H1 (cell line): ENCODE results near the gene SYNPR. TPM values are rescaled to one million over a fixed set of nuclear protein-coding genes. Genes with fewer than 3 reads are reported as not detected.

ENCODE experiments used
- CTCF ChIA-PET: fragments of 300-600 bp; sonication (Branson Sonifier 250); formaldehyde crosslinking; loops from one replicate; lab custom pipeline; 2021; ENCODE audit not compliant: partially characterized antibody; lab: Charles Lee
- POLR2A ChIA-PET: fragments of 300-600 bp; sonication (Branson Sonifier 250); formaldehyde crosslinking; loops from one replicate; lab custom pipeline; 2021; ENCODE audit warnings: inconsistent platforms; ENCODE audit not compliant: partially characterized antibody; lab: Charles Lee
- DNase-seq, 2 experiments: peaks; one replicate each; pipeline versions ENCODE4 v3.0.0 to v3.0.0-alpha.2; 2010 to 2022; ENCODE audit warnings: low spot score in 2 of 2, low read depth in 1 of 2, mixed read lengths in 1 of 2
- FAIRE-seq: peaks from 2 replicates; lab custom pipeline; 2011; peaks lifted over from hg19 to GRCh38; lab: Jason Lieb, UNC
- H2AFZ ChIP-seq: 2 replicates; pipeline ENCODE4 v1.8.1; 2012; ENCODE audit warnings: low read length, inconsistent platforms
- H2AK5ac ChIP-seq: 2 replicates; pipeline ENCODE4 v1.6.1; 2013; ENCODE audit warnings: low read depth, low read length
- H2BK120ac ChIP-seq: replicated peaks from 2 replicates; pipeline ENCODE3; 2013; ENCODE audit warnings: low read depth, low read length, inconsistent platforms
- H2BK12ac ChIP-seq: 2 replicates; pipeline ENCODE4 v1.6.1; 2013; ENCODE audit warnings: low read depth, low read length
- H2BK15ac ChIP-seq: 2 replicates; pipeline ENCODE4 v1.6.1; 2013; ENCODE audit warnings: low read length
- H2BK20ac ChIP-seq: 2 replicates; pipeline ENCODE4 v1.6.1; 2013; ENCODE audit warnings: low read length
- H2BK5ac ChIP-seq: 2 replicates; pipeline ENCODE4 v1.6.1; 2013; ENCODE audit warnings: low read depth, low read length
- H3K14ac ChIP-seq: 2 replicates; pipeline ENCODE4 v1.6.1; 2013; ENCODE audit warnings: inconsistent platforms; ENCODE audit not compliant: insufficient read length
- H3K18ac ChIP-seq: 2 replicates; pipeline ENCODE4 v1.6.1; 2013; ENCODE audit warnings: low read length; ENCODE audit errors: extremely low read depth
- H3K23ac ChIP-seq: 2 replicates; pipeline ENCODE4 v1.6.1; 2013; ENCODE audit warnings: inconsistent platforms; ENCODE audit not compliant: insufficient read length
- H3K23me2 ChIP-seq: 2 replicates; pipeline ENCODE4 v1.6.1; 2013; ENCODE audit warnings: low read depth, low read length
- H3K27ac ChIP-seq: 2 replicates; pipeline ENCODE4 v1.6.1; 2011; ENCODE audit warnings: low read depth, low read length, inconsistent platforms
- H3K27me3 ChIP-seq, 4 experiments: replicated peaks in 1 of 4; 1 replicate in 1 of 4; 2 replicates in 3 of 4; pipeline versions ENCODE4 v1.6.1 to v1.8.1; 2011 to 2013; ENCODE audit warnings: low read length in 3 of 4, mild to moderate bottlenecking in 3 of 4, inconsistent platforms in 2 of 4, mixed read lengths in 2 of 4, moderate library complexity in 1 of 4; ENCODE audit not compliant: control insufficient read depth in 3 of 4, insufficient read depth in 3 of 4; ENCODE audit errors: extremely low read depth in 1 of 4
- H3K36me3 ChIP-seq, 4 experiments: 2 replicates each; pipeline versions ENCODE4 v1.6.1 to v1.8.1; 2011 to 2013; ENCODE audit warnings: mild to moderate bottlenecking in 4 of 4, low read length in 3 of 4, moderate library complexity in 2 of 4, control low read depth in 1 of 4, inconsistent platforms in 1 of 4; ENCODE audit not compliant: insufficient read depth in 4 of 4, control insufficient read depth in 2 of 4
- H3K4ac ChIP-seq: replicated peaks from 2 replicates; pipeline ENCODE3; 2013; ENCODE audit warnings: low read length, low read depth, mixed read lengths, inconsistent platforms; ENCODE audit not compliant: insufficient read length
- H3K4me1 ChIP-seq, 4 experiments: replicated peaks in 1 of 4; 1 replicate in 1 of 4; 2 replicates in 3 of 4; pipeline versions ENCODE4 v1.6.1 to v1.8.1; 2011 to 2013; ENCODE audit warnings: low read length in 3 of 4, inconsistent platforms in 2 of 4, mixed read lengths in 1 of 4; ENCODE audit not compliant: insufficient read depth in 4 of 4, control insufficient read depth in 3 of 4
- H3K4me2 ChIP-seq, 2 experiments: 2 replicates each; pipeline versions ENCODE4 v1.6.1 to v1.8.1; 2011 to 2013; ENCODE audit warnings: low read depth in 2 of 2, low read length in 2 of 2, control low read depth in 1 of 2, inconsistent platforms in 1 of 2, mild to moderate bottlenecking in 1 of 2; ENCODE audit not compliant: insufficient read depth in 1 of 2
- H3K4me3 ChIP-seq, 4 experiments: fragments of 200-600, 300-600 bp in 1 of 4; sonication (generic), shearing (Covaris generic), sonication (Bioruptor Twin) in 1 of 4; 2 replicates each; pipeline versions ENCODE4 v1.5.1 to v1.8.1; 2011 to 2016; ENCODE audit warnings: low read length in 4 of 4, low read depth in 3 of 4, control low read depth in 2 of 4, inconsistent platforms in 2 of 4, mild to moderate bottlenecking in 2 of 4, mixed read lengths in 1 of 4, moderate library complexity in 1 of 4; ENCODE audit not compliant: insufficient read depth in 2 of 4; ENCODE audit errors: extremely low read depth in 1 of 4
- H3K56ac ChIP-seq: replicated peaks from 2 replicates; pipeline ENCODE3; 2013; ENCODE audit warnings: low read depth, mild to moderate bottlenecking, mixed read lengths, low read length, inconsistent platforms; ENCODE audit not compliant: insufficient read length
- H3K79me1 ChIP-seq: 2 replicates; pipeline ENCODE4 v1.6.1; 2013; ENCODE audit warnings: low read depth, low read length, control low read depth
- H3K79me2 ChIP-seq, 2 experiments: 2 replicates each; pipeline versions ENCODE4 v1.6.1 to v1.8.1; 2012 to 2013; ENCODE audit warnings: low read length in 2 of 2, mild to moderate bottlenecking in 2 of 2, inconsistent platforms in 1 of 2; ENCODE audit not compliant: insufficient read depth in 2 of 2, control insufficient read depth in 1 of 2
- H3K9ac ChIP-seq, 4 experiments: replicated peaks in 1 of 4; 1 replicate in 1 of 4; 2 replicates in 3 of 4; pipeline versions ENCODE4 v1.6.1 to v1.8.1; 2011 to 2013; ENCODE audit warnings: low read depth in 3 of 4, low read length in 3 of 4, control low read depth in 2 of 4, mild to moderate bottlenecking in 2 of 4, moderate library complexity in 2 of 4, inconsistent platforms in 1 of 4; ENCODE audit errors: extremely low read depth in 1 of 4
- H3K9me3 ChIP-seq, 2 experiments: 2 replicates each; pipeline versions ENCODE4 v1.6.1 to v1.8.1; 2012 to 2013; ENCODE audit warnings: mild to moderate bottlenecking in 2 of 2, moderate library complexity in 2 of 2, control low read depth in 1 of 2, inconsistent platforms in 1 of 2, low read depth in 1 of 2, low read length in 1 of 2, mixed read lengths in 1 of 2; ENCODE audit not compliant: insufficient read depth in 2 of 2
- H4K20me1 ChIP-seq, 2 experiments: replicated peaks in 1 of 2; 2 replicates each; pipeline versions ENCODE3 to v1.8.1; 2011 to 2013; ENCODE audit warnings: inconsistent platforms in 2 of 2, low read length in 2 of 2, mild to moderate bottlenecking in 1 of 2; ENCODE audit not compliant: insufficient read depth in 2 of 2, control insufficient read depth in 1 of 2
- H4K5ac ChIP-seq: 2 replicates; pipeline ENCODE4 v1.6.1; 2013; ENCODE audit warnings: low read length, low read depth, mixed read lengths, inconsistent platforms; ENCODE audit not compliant: insufficient read length
- H4K8ac ChIP-seq: 2 replicates; pipeline ENCODE4 v1.8.0; 2013; ENCODE audit warnings: mild to moderate bottlenecking, moderate library complexity, low read length, inconsistent platforms; ENCODE audit not compliant: insufficient read depth; ENCODE audit errors: extremely low read depth
- H4K91ac ChIP-seq: replicated peaks from 2 replicates; pipeline ENCODE3; 2013; ENCODE audit warnings: low read length, mixed read lengths, inconsistent platforms; ENCODE audit not compliant: insufficient read length
- ATF3 ChIP-seq: IDR thresholded peaks from 2 replicates; pipeline ENCODE4 v1.6.1; 2011; ENCODE audit warnings: low read depth, mild to moderate bottlenecking, low read length; ENCODE audit not compliant: insufficient read depth
- CBX5 ChIP-seq: fragments of 300-800, 300-1000 bp; sonication (generic); IDR thresholded peaks from 2 replicates; pipeline ENCODE4 v1.7.1; 2016; ENCODE audit warnings: antibody characterized with exemption, low read length, low read depth
- WGBS, 2 experiments: shearing (Covaris generic) in 1 of 2; methylation state at CpG; one replicate each; pipeline versions ENCODE4 v1.1.6 to v1.1.7; 2013 to 2015; ENCODE audit warnings: low lambda C conversion rate in 2 of 2, mixed read lengths in 2 of 2, inconsistent platforms in 1 of 2, low coverage in 1 of 2, missing lambda C conversion rate in 1 of 2; ENCODE audit not compliant: insufficient replicate concordance in 2 of 2, insufficient coverage in 1 of 2, insufficient read length in 1 of 2; ENCODE audit errors: extremely low coverage in 1 of 2, missing lambda C conversion rate in 1 of 2; 5-methylcytosine and 5-hydroxymethylcytosine counted together
- polyA plus RNA-seq, 7 experiments: library from polyadenylated mRNA; depleted of rRNA in 3 of 7; stranded (reverse) in 5 of 7; unstranded in 2 of 7; fragments of >200 nt in 5 of 7; fragments of 200-250 nt in 2 of 7; gene quantifications; 1 replicate in 5 of 7; 2 replicates in 1 of 7; 4 replicates in 1 of 7; pipeline versions ENCODE4 v1.2.1 to v1.2.3, GENCODE V29; 2011 to 2013; ENCODE audit warnings: missing spikeins in 2 of 7, mixed read lengths in 2 of 7
- total RNA-seq: library from RNA; stranded (reverse); fragmentation: NEBNext Ultra II Directional; extraction: Animal tissue kit (Norgen Biotek cat#: 25700); gene quantifications from 2 replicates; pipeline ENCODE4 v1.2.1, GENCODE V29; 2021

Gene SYNPR
- total and polyA plus RNA-seq, 2 of the 8 experiments (the other 6 are each of a cell fraction or from before 2014, with no cell fraction given): 0.39 to 0.99 TPM

GRCh38 chr3:63353383-63353782 lies 75.3 kb downstream of the SYNPR start:
- H3K23ac ChIP-seq: no peak overlapping the region
- H2BK12ac ChIP-seq: no peak overlapping the region
- ChIA-PET CTCF (interaction anchor here (0.6 to 10.0 kb wide), 9 partner anchors 14 to 478 kb away, joined by 3 to 96 read pairs (median 3); partner anchors contain the start of gene C3orf49), POLR2A (no interaction called here)
- no peak overlapping the region for H2BK20ac ChIP-seq
- H4K20me1 ChIP-seq: no peaks in the 10 kb centered on the region
- H2BK120ac ChIP-seq: no peak overlapping the region
- H2BK5ac ChIP-seq: no peak overlapping the region
- H3K27me3 ChIP-seq: no peaks in the 10 kb centered on the region
- H3K23me2 ChIP-seq: no peaks in the 10 kb centered on the region
- no peak overlapping the region for H2AFZ ChIP-seq
- no peak overlapping the region for H3K4ac ChIP-seq
- no peaks in the 10 kb centered on the region for H3K79me2 ChIP-seq
- no peak overlapping the region for H3K4me3 ChIP-seq
- H4K8ac ChIP-seq: no peak overlapping the region
- no peaks in the 10 kb centered on the region for H3K79me1 ChIP-seq
- H3K9me3 ChIP-seq: no peaks in the 10 kb centered on the region
- TF ChIP-seq ATF3 (no peak), CBX5 (no peak)
- FAIRE-seq: no peak
- H3K36me3 ChIP-seq: no peaks in the 10 kb centered on the region
- no peak overlapping the region for H3K56ac ChIP-seq
- DNase-seq: no peak
- no peaks in the 10 kb centered on the region for H3K4me1 ChIP-seq
- H4K5ac ChIP-seq: no peak overlapping the region
- 93% methylated on average over 5 of the region's 5 CpGs; no CpG with 5 or more reads in 1 of the 2 experiments for WGBS, 2 experiments
- no peak overlapping the region for H3K4me2 ChIP-seq
- no peak overlapping the region for H3K27ac ChIP-seq
- no peak overlapping the region for H3K9ac ChIP-seq
- no peak overlapping the region for H2BK15ac ChIP-seq
- H3K14ac ChIP-seq: no peak overlapping the region
- no peak overlapping the region for H2AK5ac ChIP-seq
- H3K18ac ChIP-seq: no peak overlapping the region
- no peak overlapping the region for H4K91ac ChIP-seq
